ENCODE data around the gene HTT. TPM values are rescaled to one million over a fixed set of nuclear protein-coding genes. Genes with fewer than 3 reads are reported as not detected.

Gene HTT
- total RNA-seq, 1 donor: 44.5 TPM

GRCh38 chr4:3226944-3227343, 152.5 kb downstream of the HTT start:
- H3K36me3 ChIP-seq (ENCODE audit: insufficient read depth, low read length): peaks cover 65% of the 10 kb centered on the region

GRCh38 chr4:3227878-3228675, 153.6 kb downstream of the HTT start:
- Histone ChIP-seq H3K9me3 (ENCODE audit: low read depth, low read length) (no peaks in the 10 kb centered on the region), H3K79me2 (ENCODE audit: insufficient read depth, low read length) (no peaks in the 10 kb centered on the region), H3K27ac (ENCODE audit: low read depth, low read length) (no peak overlapping the region), H3K27me3 (ENCODE audit: insufficient read depth, low read length) (no peaks in the 10 kb centered on the region), H4K20me1 (ENCODE audit: insufficient read depth, low read length) (no peaks in the 10 kb centered on the region), H3K4me1 (ENCODE audit: insufficient read depth, low read length) (no peaks in the 10 kb centered on the region), H3K4me2 (ENCODE audit: insufficient read depth, low read length) (no peak overlapping the region), H3K36me3 (ENCODE audit: insufficient read depth, low read length) (peaks cover 64% of the 10 kb centered on the region), H3K4me3 (ENCODE audit: insufficient read depth, low read length) (no peak overlapping the region), H2AFZ (ENCODE audit: low read length) (no peak overlapping the region)
- DNase-seq (ENCODE audit: insufficient read length, low spot score, missing footprints): peak; percentile 86
- TF ChIP-seq CTCF (IDR thresholded peaks at IDR 0.05; ENCODE audit: extremely low read depth, low read depth, low read length): no peak

More at GRCh38 chr4:3226944-3227343, 152.5 kb downstream of the HTT start:
- peak; percentile 11 for DNase-seq (ENCODE audit: insufficient read length, low spot score, missing footprints)
- Histone ChIP-seq H3K4me2 (ENCODE audit: insufficient read depth, low read length) (no peak overlapping the region), H4K20me1 (ENCODE audit: insufficient read depth, low read length) (no peaks in the 10 kb centered on the region), H2AFZ (ENCODE audit: low read length) (no peak overlapping the region), H3K4me1 (ENCODE audit: insufficient read depth, low read length) (no peaks in the 10 kb centered on the region), H3K9me3 (ENCODE audit: low read depth, low read length) (no peaks in the 10 kb centered on the region), H3K27me3 (ENCODE audit: insufficient read depth, low read length) (no peaks in the 10 kb centered on the region), H3K27ac (ENCODE audit: low read depth, low read length) (no peak overlapping the region), H3K79me2 (ENCODE audit: insufficient read depth, low read length) (no peaks in the 10 kb centered on the region), H3K4me3 (ENCODE audit: insufficient read depth, low read length) (no peak overlapping the region)
- no peak for TF ChIP-seq CTCF (IDR thresholded peaks at IDR 0.05; ENCODE audit: extremely low read depth, low read depth, low read length)

- Histone ChIP-seq H3K27me3 (ENCODE audit: insufficient read depth, low read length) (no peaks in the 10 kb centered on the region), H3K27ac (ENCODE audit: low read depth, low read length) (no peak overlapping the region), H3K9me3 (ENCODE audit: low read depth, low read length) (no peaks in the 10 kb centered on the region), H4K20me1 (ENCODE audit: insufficient read depth, low read length) (no peaks in the 10 kb centered on the region), H3K4me1 (ENCODE audit: insufficient read depth, low read length) (no peaks in the 10 kb centered on the region), H2AFZ (ENCODE audit: low read length) (no peak overlapping the region), H3K4me2 (ENCODE audit: insufficient read depth, low read length) (no peak overlapping the region), H3K4me3 (ENCODE audit: insufficient read depth, low read length) (no peak overlapping the region), H3K36me3 (ENCODE audit: insufficient read depth, low read length) (peaks cover 62% of the 10 kb centered on the region), H3K79me2 (ENCODE audit: insufficient read depth, low read length) (no peaks in the 10 kb centered on the region)
- peak; percentile 43 for DNase-seq (ENCODE audit: insufficient read length, low spot score, missing footprints)
- TF ChIP-seq CTCF (IDR thresholded peaks at IDR 0.05; ENCODE audit: extremely low read depth, low read depth, low read length): no peak
These were observed 154.4 kb downstream of the HTT start for GRCh38 chr4:3228881-3229280.

GRCh38 chr4:3229328-3229727, 154.8 kb downstream of the HTT start:
- Histone ChIP-seq H3K4me2 (ENCODE audit: insufficient read depth, low read length) (no peak overlapping the region), H3K27me3 (ENCODE audit: insufficient read depth, low read length) (no peaks in the 10 kb centered on the region), H3K79me2 (ENCODE audit: insufficient read depth, low read length) (no peaks in the 10 kb centered on the region), H3K4me3 (ENCODE audit: insufficient read depth, low read length) (no peak overlapping the region), H3K27ac (ENCODE audit: low read depth, low read length) (no peak overlapping the region), H2AFZ (ENCODE audit: low read length) (no peak overlapping the region), H3K9me3 (ENCODE audit: low read depth, low read length) (no peaks in the 10 kb centered on the region), H4K20me1 (ENCODE audit: insufficient read depth, low read length) (no peaks in the 10 kb centered on the region), H3K36me3 (ENCODE audit: insufficient read depth, low read length) (peaks cover 60% of the 10 kb centered on the region), H3K4me1 (ENCODE audit: insufficient read depth, low read length) (no peaks in the 10 kb centered on the region)
- TF ChIP-seq CTCF (IDR thresholded peaks at IDR 0.05; ENCODE audit: extremely low read depth, low read depth, low read length): no peak
- peak; percentile 42 for DNase-seq (ENCODE audit: insufficient read length, low spot score, missing footprints)
